SK-MEL-5 (cell line): ENCODE data around the gene CST3. TPM values are rescaled to one million over a fixed set of nuclear protein-coding genes. Genes with fewer than 3 reads are reported as not detected.
A peak's percentile ranks its signal among the peaks of the same experiment; 100 is the strongest.

Source experiments
- DNase-seq: peaks from one replicate; pipeline ENCODE4 v3.0.0-alpha.2; 2016; ENCODE audit warnings: low read depth, low spot score
- in situ Hi-C: cut with HindIII; loops from 2 replicates; pipeline ENCODE4 v1.10.0; 2016; ENCODE audit warnings: low sequenced_read_pairs, high pct_unique_total_duplicates, low pct_unique_long_range_greater_than_20kb
- total RNA-seq: library from RNA; depleted of rRNA; stranded (reverse); fragments of >200 nt; shearing (Covaris generic); gene quantifications from 2 replicates; pipeline ENCODE4 v1.2.3, GENCODE V29; 2014; rRNA removed

Gene CST3
- total RNA-seq, 1 experiment from 2014 or later: 300 TPM

DNA sequence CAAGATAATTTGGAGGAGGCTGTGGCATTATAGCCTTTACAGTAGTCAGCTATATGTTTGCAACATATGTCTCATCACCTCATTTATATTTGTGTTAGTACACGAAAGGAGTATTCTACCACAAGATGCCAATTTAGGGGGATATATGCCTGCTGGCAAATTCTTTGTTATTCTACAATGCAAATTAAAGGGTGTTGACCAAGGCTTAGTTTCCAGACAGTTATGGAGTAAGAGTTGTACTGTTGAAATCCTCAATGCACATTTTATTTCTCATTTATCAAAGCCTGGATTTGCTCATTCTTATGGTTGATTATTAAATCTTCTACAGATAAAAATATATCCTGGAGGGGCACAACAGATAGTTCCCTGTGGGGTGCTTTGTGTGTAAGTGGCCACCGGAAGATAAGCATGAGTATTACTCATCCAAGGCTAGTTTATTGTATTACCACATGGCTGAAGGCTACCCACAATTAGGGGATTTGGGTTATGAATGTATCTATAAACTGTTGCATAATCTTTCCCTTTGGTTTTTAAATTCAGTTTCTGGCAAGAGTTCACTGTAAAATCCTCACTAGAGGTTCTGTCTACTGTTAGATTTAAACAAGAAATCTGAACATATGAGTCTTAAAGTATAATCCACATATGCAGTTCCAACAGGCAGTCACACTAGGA is 41.0 kb downstream of the CST3 start:
- peak; percentile 26 for DNase-seq
- in situ Hi-C loops: no loop called here

DNA sequence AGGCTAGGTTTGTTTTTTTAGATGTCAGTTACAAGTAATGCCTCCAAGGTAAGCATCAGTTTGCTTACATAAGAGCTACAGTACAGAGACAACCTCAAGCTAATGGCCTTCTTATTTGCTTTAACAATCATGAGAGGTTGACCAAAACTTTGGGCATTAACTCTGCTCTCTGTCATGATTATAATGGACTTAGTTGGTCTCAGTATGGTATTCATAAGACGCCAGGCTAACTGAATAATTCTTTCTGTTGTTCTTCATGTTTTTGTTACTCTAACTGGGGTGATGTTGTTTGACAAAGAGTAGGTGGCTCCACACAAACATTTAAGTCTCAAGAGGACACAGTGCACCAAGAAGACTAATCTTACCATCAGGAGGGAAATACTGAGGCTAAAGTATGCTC is 41.8 kb downstream of the CST3 start:
- no peak for DNase-seq
- in situ Hi-C loops: no loop called here

DNA sequence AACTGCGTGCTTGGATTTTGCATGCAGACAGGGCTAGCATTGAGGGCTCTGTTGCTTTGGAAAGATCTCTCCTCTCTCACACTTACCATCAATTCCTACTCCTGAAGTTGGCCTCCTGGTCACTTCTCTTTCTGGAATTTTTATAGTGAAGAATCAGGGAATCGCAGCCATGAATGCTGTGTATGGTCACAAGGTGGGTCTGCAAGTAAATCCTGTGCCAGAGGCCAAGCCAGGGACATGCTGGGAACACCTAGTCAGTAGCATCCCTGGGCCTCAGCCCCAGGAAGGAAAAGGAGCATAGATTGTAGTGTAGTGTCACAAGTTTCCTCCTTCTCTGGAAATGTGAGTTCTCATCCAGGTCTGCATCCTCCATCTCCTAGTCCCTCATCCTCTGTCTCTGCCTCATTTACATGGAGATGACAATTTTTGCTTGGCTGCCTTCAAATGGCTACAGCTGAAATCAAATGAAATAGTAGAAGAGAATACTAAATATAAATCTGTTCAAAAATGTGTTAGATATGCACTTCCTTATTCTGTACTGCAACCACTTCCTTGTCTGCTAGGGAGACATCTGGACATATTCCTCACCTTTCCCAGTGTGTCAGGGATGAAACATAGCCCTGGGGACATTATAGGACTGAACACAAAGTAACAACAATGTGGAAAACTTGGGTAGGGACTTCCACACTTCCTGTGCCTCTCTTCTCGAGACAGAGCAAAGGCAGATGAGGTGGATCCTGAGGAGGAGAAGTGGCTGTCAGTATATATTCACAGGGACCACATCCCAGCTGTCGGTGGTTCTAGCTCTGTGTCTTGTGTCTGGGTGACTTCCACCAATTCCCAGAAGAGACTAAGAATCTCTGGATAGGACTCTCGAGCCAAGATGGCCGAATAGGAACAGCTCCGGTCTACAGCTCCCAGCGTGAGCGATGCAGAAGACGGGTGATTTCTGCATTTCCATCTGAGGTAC is 49.0 kb downstream of the CST3 start:
- in situ Hi-C loops: no loop called here
- DNase-seq: no peak

DNA sequence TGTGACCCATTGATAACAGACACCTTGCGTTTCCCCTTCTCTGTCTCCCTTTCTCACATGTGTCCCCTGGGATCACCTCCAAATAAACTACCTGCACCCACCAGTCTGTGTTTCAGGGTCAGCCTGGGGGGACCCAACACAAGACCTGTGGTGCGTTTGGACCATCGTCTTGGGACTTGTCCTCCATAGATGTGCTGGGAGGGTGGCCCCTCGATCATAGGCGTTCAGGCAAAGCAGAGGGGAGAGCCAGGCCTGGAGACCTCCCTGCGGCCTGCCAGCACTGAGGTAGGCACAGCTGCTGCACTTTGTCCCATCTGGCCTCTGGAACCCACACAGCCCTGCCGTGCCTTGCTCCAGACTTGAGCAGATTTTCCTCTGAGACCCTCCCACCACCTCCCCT is 50.1 kb downstream of the CST3 start:
- no peak for DNase-seq
- in situ Hi-C loops: no loop called here

DNA sequence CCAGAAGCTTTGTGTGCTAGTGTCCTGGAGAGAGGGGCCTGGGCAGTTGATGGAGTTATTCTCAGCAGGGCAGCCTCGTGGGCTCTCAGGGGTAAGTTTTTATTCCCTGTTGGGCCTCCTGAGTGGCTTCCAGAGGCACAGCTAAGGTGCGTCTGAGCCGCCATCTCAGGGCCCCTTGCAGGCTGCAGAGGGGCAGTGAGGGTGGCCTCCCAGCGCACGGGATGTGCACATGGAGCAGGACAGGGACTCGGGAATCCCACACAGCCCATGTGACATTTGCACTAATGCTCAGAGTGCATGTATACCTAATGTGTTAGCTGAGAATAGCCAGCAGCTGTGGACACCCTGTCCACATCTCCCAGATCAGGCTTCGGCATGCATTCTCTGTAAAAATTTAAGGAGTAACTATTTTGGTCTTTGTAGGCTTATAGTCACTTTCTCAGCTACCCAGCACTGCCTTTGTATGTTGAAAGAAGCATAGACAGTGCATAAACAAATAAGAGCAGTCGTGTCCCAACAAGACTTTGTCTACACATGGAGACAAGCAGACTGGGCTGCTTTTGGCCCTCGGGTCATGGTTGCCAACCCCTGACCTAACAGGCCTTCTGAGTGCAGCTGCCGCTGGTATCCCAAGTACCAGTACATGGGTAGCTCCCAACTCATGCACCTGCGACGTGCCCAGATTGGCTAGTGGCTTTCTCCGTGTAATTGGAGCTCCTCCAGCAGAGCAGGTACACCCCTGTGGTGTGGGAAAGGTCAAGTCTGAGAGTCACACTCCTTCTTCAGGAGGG is 50.8 kb downstream of the CST3 start:
- in situ Hi-C loops: no loop called here
- no peak for DNase-seq

DNA sequence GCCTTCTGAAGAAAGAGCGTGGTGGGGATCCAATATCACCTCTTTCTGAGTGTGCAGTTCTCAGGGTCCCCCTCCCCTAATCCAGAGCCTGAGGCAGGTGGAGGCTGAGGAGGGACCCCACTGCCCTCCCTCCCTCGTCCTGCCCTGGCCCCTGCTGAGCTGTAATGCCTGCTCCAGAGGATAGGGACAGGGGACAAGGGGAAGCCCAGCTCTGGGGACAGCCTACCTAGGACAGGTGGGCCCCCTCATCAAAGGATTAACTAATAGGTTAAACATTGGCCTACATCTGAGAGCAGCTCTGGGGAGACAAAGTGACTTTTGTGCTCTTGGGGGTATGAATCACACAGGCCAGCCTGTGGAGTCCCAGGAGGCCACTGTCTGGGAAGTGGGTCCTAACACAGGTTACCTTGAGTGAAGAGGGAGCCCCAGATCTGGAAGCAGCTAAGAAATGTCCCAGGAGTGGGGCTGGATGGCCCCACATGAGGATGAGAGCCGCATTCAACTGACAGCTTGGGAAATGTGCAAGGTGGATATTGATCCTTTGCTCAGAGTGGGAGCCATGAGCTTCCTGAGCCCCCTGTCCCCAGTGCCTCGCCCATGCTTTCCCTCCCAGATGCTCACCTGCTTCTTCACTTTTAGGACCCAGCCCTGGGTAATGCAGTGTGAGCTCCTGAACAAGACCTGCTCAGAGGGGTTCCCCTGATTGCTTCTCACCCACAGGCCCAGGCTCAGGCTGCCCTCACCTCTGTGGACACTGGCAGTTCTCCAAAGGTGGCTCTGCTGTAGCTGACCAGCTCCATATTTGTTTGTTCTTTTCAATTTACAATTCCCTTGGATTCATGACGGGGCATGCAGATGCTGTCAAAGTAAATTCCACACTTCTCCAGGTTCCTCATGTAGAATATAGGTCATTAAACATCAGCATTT is 51.7 kb downstream of the CST3 start:
- DNase-seq: no peak
- in situ Hi-C loops: no loop called here

DNA sequence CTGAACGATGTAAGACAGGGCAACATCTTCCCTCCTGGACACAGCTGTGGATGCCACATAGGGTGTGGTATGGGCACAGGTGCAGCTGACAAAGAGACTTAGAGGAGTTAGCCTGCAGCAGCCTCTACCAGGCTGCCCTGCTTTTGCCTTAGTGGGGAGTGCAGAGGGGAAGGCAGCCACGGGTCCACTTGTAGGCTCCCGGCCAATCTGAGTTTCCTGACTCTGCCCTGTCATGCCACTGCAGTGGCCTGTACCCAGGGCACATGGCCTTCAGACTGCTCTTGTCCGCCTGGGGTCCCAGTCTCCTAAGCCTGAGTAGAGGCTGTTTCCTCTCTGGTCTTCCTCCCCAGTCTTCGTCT is 52.3 kb downstream of the CST3 start:
- DNase-seq: no peak
- in situ Hi-C loops: no loop called here

DNA sequence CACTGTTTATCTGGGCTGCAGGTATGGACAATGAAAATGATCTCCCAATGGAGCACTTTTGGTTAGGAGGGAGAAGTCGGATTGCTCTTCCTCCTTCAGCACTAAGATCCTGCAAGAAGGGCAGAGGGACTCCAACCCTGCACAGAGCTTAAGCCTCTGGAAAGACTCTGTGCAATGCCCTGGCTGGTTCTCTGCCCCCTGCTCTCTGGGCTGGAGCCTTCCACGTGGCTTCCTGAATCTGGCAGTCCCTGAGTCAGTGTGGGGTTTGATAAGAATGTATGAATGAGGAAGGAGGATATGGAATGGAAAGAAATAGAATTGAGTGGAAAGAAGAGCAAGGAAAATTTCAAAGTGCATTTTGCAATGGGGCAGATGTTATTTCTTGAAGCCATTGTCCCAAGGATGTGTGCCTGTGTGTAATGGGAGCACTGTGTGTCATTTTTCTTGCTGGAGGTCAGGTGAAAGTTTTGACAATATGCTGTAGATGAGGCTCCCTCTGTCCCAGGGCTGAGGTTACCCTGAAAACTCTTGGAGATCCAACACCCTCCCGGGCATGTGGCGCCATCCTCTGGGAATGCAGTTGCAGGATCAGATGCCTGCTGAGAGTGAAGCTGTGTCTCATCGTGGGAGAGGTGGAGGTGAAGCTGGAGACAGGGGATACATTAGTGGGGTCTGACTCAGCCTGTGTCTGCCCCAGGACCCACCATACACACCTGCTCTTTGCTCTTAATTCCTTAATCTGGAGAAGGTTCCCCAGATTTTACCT is 53.1 kb downstream of the CST3 start:
- no peak for DNase-seq
- in situ Hi-C loops: no loop called here

Other genes starting within 250 kb of the CST3 start
- gene NAPB, start 216.5 kb downstream of the CST3 start, total RNA-seq: 9.4 and 13.1 TPM in 2 replicates
- gene CSTL1, start 198.3 kb downstream of the CST3 start, total RNA-seq: not detected in 2 replicates
- gene CST11, start 185.1 kb downstream of the CST3 start, total RNA-seq: not detected in 2 replicates
- not detected in 2 replicates for gene CST8, start 146.8 kb downstream of the CST3 start, total RNA-seq
- gene CST9L, start 69.5 kb downstream of the CST3 start, total RNA-seq: not detected in 2 replicates
- gene CST9, start 32.0 kb downstream of the CST3 start, total RNA-seq: not detected in 2 replicates
- gene CST4, start 51.1 kb upstream of the CST3 start, total RNA-seq: not detected in 2 replicates
- 36.4 and 48.3 TPM in 2 replicates for gene CST1, start 113.0 kb upstream of the CST3 start, total RNA-seq
- not detected in 2 replicates for gene CST2, start 188.8 kb upstream of the CST3 start, total RNA-seq
- gene CST5, start 241.8 kb upstream of the CST3 start, total RNA-seq: 0.26 TPM in 1 of 2 replicates, not detected in the other